Central memory CD4-positive, alpha-beta T cell (primary cell): ENCODE data around the gene ZNF804B.

Experiments used
- DNase-seq: peaks from one replicate; pipeline ENCODE4 v3.0.0; 2022

The ZNF804B gene

DNA sequence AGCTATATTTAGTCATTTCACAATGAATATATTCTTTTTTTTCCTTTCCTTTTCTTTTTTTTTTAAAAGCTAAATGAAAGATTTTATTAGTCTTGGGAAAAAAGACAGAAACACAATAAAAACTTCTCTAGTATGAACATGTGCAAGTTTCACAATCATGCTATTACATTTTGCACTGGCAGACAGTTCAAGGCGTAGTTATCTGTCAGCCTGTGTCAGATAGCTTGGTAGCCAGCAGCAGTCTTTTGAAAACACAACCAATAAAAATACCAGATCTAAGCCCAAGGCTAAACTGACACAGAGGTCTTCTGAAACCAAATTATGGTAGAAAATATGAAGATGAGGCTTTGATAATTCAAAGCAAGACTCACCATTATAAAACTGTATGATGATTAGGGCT is 241.8 kb downstream of the ZNF804B start:
- no peak for DNase-seq

- DNase-seq = peak; percentile 3
Measured at GRCh38 chr7:89002981-89003956, 243.8 kb downstream of the ZNF804B start.

DNA sequence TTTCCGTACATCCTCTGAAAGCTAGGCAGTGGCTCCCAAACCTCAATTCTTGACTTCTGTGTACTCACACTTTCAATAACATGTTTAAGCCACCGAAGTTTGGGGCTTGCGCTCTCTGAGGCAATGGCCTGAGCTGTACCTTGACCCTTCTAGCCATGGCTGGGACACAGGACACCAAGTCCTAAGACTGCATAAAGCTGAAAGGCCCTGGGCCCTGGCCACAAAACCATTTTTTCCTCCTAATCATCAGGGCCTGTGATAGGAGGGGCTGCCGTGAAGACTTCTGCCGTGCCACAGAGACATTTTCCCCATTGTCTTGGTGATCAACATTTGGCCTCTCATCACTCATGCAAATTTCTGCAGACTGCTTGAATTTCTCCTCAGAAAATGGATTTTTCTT is 252.5 kb downstream of the ZNF804B start:
- DNase-seq = no peak

DNA sequence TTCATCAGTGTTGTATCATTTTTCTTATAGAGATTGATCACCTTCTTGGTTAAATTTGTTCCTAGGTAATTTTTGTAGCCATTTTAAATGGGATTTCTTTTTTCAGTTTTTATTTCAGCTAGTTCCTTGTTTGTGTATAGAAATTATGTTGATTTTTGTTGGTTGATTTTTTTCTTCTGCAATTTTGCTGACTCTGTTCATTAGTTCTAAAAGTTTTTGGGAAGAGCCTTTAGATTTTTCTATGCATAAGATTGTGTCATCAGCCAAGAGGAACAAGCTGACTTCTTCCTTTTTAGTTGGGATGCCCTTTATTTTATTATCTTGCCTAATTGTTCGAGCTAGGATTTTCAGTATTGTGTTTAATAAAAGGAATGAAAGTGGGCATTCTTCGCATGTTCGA is 258.2 kb downstream of the ZNF804B start:
- no peak for DNase-seq

DNA sequence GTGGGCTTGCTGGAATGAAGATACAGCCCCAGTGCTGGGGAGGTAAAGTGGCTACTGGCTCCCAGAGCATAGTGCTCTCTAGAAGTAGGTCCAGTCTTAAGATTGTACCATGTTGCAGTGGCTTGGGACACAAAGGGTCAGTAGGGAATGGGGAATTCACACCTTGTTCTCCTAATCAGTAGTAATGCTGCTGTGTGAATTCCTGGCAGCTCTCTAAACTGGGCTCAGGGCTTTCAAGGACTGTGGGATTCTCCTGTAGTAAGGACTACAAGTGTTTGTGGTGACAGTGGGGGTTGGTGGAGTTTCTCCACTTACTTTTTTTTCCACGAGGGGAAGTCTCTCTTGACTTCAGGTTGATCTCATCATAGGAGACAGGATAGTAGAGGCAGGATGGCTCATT is 262.2 kb downstream of the ZNF804B start:
- no peak for DNase-seq

DNA sequence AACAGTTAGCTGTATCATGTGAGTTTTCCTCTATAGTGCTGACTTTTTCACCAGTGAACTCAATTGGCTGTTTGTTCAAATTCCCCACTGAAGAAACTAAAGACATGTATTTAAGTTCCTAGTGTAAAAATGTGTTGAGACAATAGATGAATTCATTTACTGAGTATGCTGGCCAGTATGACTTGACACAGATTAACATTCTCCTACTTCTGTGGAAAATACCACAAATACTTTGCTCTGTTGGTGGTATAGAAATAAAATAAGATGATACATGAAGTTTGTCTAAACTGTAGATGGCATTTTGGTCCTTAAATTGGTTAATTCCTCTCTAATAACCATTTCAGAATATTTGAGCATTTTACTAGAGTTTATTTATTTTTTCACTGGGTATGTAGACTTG is 263.7 kb downstream of the ZNF804B start:
- DNase-seq = no peak

- no peak for DNase-seq
Measured at GRCh38 chr7:89023877-89024276, 264.4 kb downstream of the ZNF804B start.

- no peak for DNase-seq
Measured at GRCh38 chr7:89027781-89028180, 268.3 kb downstream of the ZNF804B start.

GRCh38 chr7:89028319-89028718 is 268.8 kb downstream of the ZNF804B start:
- no peak for DNase-seq

- no peak for DNase-seq
Measured at GRCh38 chr7:89029864-89030263, 270.4 kb downstream of the ZNF804B start.

DNA sequence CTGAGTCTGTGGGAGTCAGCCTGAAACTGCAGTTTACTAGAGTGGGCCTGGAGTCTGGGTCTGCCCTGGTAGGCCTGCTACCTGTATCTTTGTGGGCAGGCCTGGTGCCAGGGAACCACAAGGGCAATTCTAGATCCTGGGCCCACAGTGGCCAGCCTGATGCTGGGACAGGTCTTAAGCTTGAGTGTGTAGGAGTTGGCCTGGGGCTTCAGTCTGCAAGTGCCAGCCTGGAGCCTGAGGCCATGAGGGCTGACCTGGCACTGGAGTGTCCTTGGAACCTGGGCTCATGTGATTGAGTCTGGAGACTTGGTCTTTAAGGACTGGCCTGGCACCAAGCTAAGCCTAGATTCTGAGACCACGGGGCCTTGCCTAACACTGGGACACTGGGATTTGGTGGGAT is 281.7 kb downstream of the ZNF804B start:
- DNase-seq = no peak

DNA sequence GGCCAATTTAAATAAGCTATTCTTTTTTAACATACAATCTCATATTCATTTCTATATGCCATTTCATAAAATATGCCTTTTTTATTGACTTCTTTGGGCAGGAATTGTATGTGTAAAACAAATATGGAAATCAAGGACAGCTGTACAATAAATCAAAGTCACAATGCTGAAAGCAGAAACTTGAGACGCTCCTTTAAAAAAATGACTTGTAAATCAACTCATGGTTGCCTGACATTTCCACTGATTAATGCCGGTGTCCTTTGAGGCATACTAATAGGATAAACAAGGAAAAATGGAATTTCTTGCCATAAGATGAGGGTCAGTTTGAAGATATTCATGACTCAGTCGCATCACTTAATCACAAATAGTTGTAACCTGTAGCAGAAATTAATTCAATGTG is 283.4 kb downstream of the ZNF804B start:
- DNase-seq = no peak

- DNase-seq = no peak
Measured at GRCh38 chr7:89049043-89049442, 289.5 kb downstream of the ZNF804B start.

DNA sequence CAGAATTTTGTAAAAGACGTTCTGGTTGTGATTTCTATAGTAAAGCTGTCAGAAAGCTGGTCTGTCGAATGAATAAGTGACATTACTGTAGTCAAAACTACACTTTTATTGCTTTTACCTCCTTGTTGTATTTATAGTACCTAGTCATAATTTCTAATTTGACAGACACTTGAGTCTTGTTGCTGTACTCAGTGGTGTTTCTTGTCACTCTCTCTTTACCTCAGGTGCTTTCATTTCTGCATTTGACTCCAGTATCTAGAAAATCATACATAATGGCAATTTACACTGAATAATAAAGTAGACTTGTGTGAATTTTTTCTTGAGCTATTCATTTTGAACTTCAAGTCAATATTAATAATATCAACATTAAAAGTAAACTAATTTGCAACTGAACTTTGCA is 293.6 kb downstream of the ZNF804B start:
- DNase-seq = no peak

DNA sequence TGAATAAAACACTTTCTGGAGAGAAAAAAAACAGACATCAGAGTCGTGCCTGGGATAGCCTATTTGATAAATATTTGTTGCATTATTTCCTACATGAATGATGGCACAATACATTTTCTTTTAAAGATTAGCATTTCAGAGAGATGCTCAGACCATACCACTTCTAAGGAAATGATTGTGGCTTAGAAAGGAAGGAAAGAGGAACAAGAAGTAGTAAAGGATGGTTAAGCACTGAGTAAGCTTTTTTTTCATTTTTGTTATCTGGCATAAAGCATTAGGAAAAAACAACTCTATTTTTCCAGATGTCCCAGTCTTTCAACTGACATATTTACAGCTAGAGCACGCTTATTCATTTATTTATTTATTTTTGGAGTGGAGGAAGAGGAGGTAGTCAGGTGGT is 294.9 kb downstream of the ZNF804B start:
- DNase-seq = no peak

GRCh38 chr7:89060234-89060633 is 300.7 kb downstream of the ZNF804B start:
- DNase-seq = no peak

- no peak for DNase-seq
Measured at GRCh38 chr7:89064831-89065230, 305.3 kb downstream of the ZNF804B start.

- no peak for DNase-seq
Measured at GRCh38 chr7:89067048-89067447, 307.5 kb downstream of the ZNF804B start.

- DNase-seq = no peak
Measured at GRCh38 chr7:89072081-89072480, 312.6 kb downstream of the ZNF804B start.

DNA sequence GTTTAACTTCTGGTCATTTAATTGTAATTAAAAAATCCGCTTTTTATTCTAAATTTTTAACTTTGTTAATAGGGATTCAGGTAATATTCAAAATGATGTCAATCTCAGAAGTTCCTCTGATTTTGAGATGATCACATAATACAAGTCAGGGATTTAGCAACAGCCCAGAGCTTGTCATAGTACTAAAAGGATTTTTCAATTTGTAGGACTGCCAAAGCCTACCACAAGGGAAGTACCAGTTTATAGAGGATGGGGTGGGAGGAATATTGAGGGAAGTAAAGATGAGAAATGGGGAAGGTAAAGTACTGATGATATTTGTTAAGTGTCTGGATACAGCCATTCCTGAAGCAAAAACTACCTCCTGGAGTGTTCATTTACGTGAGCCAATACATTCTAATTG is 314.3 kb downstream of the ZNF804B start:
- DNase-seq = no peak

DNA sequence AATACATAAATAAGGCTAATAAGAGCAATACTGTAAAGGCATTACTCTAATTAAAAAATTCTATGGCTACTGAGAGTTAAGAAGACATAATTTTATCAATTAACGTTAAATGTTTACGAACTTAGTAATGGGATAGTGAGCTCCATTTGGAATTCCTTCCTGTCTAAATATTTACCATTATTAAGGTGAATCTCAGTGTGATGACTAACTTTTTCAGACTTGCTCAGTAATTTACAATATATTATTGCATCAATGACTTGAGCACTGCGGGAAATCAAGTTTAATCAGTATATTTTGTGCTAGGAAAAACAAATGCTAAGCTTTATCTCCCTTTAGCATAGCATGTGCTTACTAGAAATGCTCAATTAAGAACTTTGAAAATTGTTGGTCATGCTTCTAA is 318.5 kb downstream of the ZNF804B start:
- DNase-seq = no peak

DNA sequence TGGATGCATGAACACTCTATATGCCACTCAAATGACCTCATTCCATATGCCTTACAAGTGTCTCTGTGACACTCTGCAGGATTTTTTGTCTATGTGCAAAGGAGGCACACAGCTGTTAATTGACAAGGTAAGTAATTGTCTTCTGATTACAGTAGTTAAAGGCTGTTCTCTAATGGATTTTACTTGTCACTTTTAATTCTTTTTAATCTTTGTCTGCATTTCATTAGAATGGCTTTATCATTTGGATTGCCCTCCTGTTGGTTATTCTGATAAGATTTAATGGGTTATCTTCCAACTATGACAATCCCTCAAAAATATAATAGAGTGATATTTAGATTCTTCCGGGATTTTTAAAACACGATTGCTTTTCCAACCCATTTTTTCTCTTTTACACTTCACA is 326.1 kb downstream of the ZNF804B start:
- no peak for DNase-seq

- DNase-seq = no peak
Measured at GRCh38 chr7:89091550-89091949, 332.1 kb downstream of the ZNF804B start.

GRCh38 chr7:89094269-89094668 is 334.8 kb downstream of the ZNF804B start:
- no peak for DNase-seq

DNA sequence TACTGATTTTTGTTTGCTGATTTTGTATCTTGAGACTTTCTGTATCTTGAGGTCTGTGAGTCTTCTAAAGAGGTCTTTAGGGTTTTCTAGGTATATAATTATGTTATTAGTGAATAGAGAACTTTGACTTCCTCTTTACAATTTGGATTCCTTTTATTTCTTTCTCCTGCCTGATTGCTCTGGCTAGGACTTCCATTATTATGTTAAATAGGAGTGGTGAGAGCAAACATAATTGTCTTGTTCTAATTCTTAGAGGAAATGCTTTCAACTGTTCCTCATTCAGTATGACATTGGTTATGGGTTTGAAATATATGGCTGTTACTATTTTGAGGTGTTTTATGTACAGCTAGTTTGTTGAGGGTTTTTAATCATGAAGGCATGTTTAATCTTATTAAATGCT is 344.1 kb downstream of the ZNF804B start:
- no peak for DNase-seq
